GM12891 (cell line): ENCODE results near the gene CHPF2.

Source experiments
- PAX5 ChIP-seq: IDR thresholded peaks from 2 replicates; pipeline ENCODE4 v1.6.1; 2011; ENCODE audit warnings: low read length, moderate library complexity, mild to moderate bottlenecking; ENCODE audit not compliant: insufficient read depth, severe bottlenecking
- POLR2A ChIP-seq: IDR thresholded peaks from 2 replicates; pipeline ENCODE4 v1.6.1; 2011; ENCODE audit warnings: low read depth, low read length, control low read depth
- POLR2AphosphoS5 ChIP-seq: IDR thresholded peaks from 2 replicates; pipeline ENCODE4 v1.6.1; 2011; ENCODE audit warnings: low read depth, low read length, control low read depth
- SPI1 ChIP-seq: IDR thresholded peaks from 2 replicates; pipeline ENCODE4 v1.6.1; 2011; ENCODE audit warnings: low read depth, low read length, control low read depth

DNA sequence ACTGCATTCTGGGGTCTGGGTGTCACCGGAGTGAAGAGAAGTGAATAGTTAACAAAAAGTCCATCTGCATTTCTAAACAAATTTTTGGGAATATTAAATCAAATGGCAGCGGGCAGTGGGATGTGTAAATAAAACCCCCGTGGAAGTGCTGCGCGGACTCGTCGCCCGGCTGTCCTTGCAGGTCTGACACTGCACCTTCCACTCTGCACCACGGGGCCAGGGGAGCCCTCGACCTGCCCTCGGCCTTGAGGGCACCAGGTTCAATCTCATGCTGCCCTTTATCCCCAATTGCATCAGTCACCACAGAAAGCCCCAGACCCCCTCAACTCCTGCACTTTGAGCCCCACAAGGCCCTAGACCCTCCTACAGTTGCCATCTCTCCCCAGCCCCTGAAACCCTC is 22.6 kb downstream of the CHPF2 start:
- TF ChIP-seq POLR2A: no peak
- TF ChIP-seq PAX5: no peak
- TF ChIP-seq SPI1: no peak
- no peak for TF ChIP-seq POLR2AphosphoS5
